Stimulated activated CD4-positive, alpha-beta T cell treated with anti-CD3 and anti-CD28 coated beads, Interleukin-4, amount 100 ng/mL, for 4 hours (primary cell): ENCODE measurements around the gene PCDHGC4.

ENCODE experiments used
- DNase-seq, 2 experiments: peaks; one replicate each; pipeline ENCODE4 v3.0.0-alpha.2; 2020

PCDHGC4 gene

GRCh38 chr5:141532726-141533125 lies 47.9 kb downstream of the PCDHGC4 start:
- DNase-seq: no peak

- DNase-seq: no peak
Observed at GRCh38 chr5:141533897-141534296, 49.1 kb downstream of the PCDHGC4 start.

- DNase-seq: no peak
Observed at GRCh38 chr5:141534492-141535213, 49.8 kb downstream of the PCDHGC4 start.
